WTC11 (cell line): ENCODE results near the gene SNX5. TPM values are rescaled to one million over a fixed set of nuclear protein-coding genes. Genes with fewer than 3 reads are reported as not detected.

Experiments used
- ATAC-seq: fragments of 200-7000 bp; cut with Tn5 transposase; 2 replicates; pipeline ENCODE4 v1.10.0; 2021; ENCODE audit warnings: mild to moderate bottlenecking, moderate library complexity
- CTCF ChIA-PET: fragments of 300-600 bp; sonication (Branson Sonifier 250); formaldehyde crosslinking; loops from one replicate; lab custom pipeline; 2021; ENCODE audit warnings: antibody characterized with exemption; lab: Charles Lee
- POLR2A ChIA-PET: fragments of 350-600 bp; sonication (Branson Sonifier 250); formaldehyde crosslinking; loops from one replicate; lab custom pipeline; 2021; ENCODE audit warnings: antibody characterized with exemption; lab: Charles Lee
- DNase-seq: peaks from one replicate; pipeline ENCODE4 v3.0.0; 2021; ENCODE audit warnings: low spot score
- H3K27ac Mint-ChIP-seq: 2 replicates; pipeline ENCODE4 v1.8.0; 2021; ENCODE audit warnings: mixed read lengths
- H3K27me3 Mint-ChIP-seq: 2 replicates; pipeline ENCODE4 v1.8.0; 2021; ENCODE audit warnings: low read depth, mild to moderate bottlenecking, moderate library complexity, mixed read lengths
- H3K36me3 Mint-ChIP-seq: 2 replicates; pipeline ENCODE4 v1.8.0; 2021; ENCODE audit warnings: mixed read lengths
- H3K4me1 Mint-ChIP-seq: 2 replicates; pipeline ENCODE4 v1.8.0; 2022; ENCODE audit warnings: mixed read lengths
- H3K4me3 Mint-ChIP-seq: 2 replicates; pipeline ENCODE4 v1.8.0; 2021; ENCODE audit warnings: mild to moderate bottlenecking, moderate library complexity, mixed read lengths
- H3K9me3 Mint-ChIP-seq: 2 replicates; pipeline ENCODE4 v1.8.0; 2021; ENCODE audit warnings: mixed read lengths
- ATF6 ChIP-seq: sonication (generic); formaldehyde crosslinking; IDR thresholded peaks from 2 replicates; pipeline ENCODE4 v1.8.1; 2023; ENCODE audit warnings: mild to moderate bottlenecking, missing genetic modification reagents
- CREB1 ChIP-seq: sonication (generic); formaldehyde crosslinking; IDR thresholded peaks from 2 replicates; pipeline ENCODE4 v1.8.0; 2023; ENCODE audit warnings: mild to moderate bottlenecking, missing genetic modification reagents
- CTCF ChIP-seq: fragments of 200-600 bp; IDR thresholded peaks from 2 replicates; pipeline ENCODE4 v1.8.0; 2022; ENCODE audit warnings: antibody characterized with exemption
- E2F5 ChIP-seq: sonication (generic); formaldehyde crosslinking; IDR thresholded peaks from 2 replicates; pipeline ENCODE4 v1.8.1; 2022; ENCODE audit warnings: mild to moderate bottlenecking, moderate library complexity, missing genetic modification reagents
- EMX1 ChIP-seq: fragments of 250-450 bp; sonication (Bioruptor Pico); IDR thresholded peaks from 2 replicates; pipeline ENCODE4 v1.8.0; 2021; ENCODE audit warnings: mild to moderate bottlenecking
- HMGA2 ChIP-seq: fragments of 250-450 bp; sonication (Bioruptor Pico); IDR thresholded peaks from 2 replicates; pipeline ENCODE4 v1.4.0; 2021; ENCODE audit warnings: mild to moderate bottlenecking, moderate library complexity
- IRF1 ChIP-seq: sonication (generic); formaldehyde crosslinking; IDR thresholded peaks from 2 replicates; pipeline ENCODE4 v1.8.0; 2023; ENCODE audit warnings: missing genetic modification reagents
- MXD4 ChIP-seq: fragments of 250-450 bp; sonication (Bioruptor Pico); IDR thresholded peaks from 2 replicates; pipeline ENCODE4 v1.8.0; 2021; ENCODE audit warnings: mild to moderate bottlenecking, moderate library complexity, borderline replicate concordance
- NR1H2 ChIP-seq: sonication (generic); formaldehyde crosslinking; IDR thresholded peaks from 2 replicates; pipeline ENCODE4 v1.9.0; 2021; ENCODE audit warnings: mild to moderate bottlenecking, moderate library complexity, missing genetic modification reagents
- PRDM15 ChIP-seq: sonication (generic); formaldehyde crosslinking; IDR thresholded peaks from 2 replicates; pipeline ENCODE4 v1.8.0; 2022; ENCODE audit warnings: missing genetic modification reagents
- RELA ChIP-seq: sonication (generic); formaldehyde crosslinking; IDR thresholded peaks from 2 replicates; pipeline ENCODE4 v1.8.1; 2022; ENCODE audit warnings: missing genetic modification reagents, mild to moderate bottlenecking, borderline replicate concordance
- STAT6 ChIP-seq: sonication (generic); formaldehyde crosslinking; conservative IDR thresholded peaks from 2 replicates; pipeline ENCODE4 v1.8.1; 2023; ENCODE audit warnings: mild to moderate bottlenecking, low read depth, missing genetic modification reagents, moderate library complexity
- TCF7 ChIP-seq: sonication (generic); formaldehyde crosslinking; IDR thresholded peaks from 2 replicates; pipeline ENCODE4 v1.8.0; 2022; ENCODE audit warnings: mild to moderate bottlenecking, low read depth, missing genetic modification reagents, moderate library complexity
- USF1 ChIP-seq: sonication (generic); formaldehyde crosslinking; IDR thresholded peaks from 2 replicates; pipeline ENCODE4 v1.8.0; 2022; ENCODE audit warnings: mild to moderate bottlenecking, missing genetic modification reagents
- USF2 ChIP-seq: sonication (generic); formaldehyde crosslinking; IDR thresholded peaks from 2 replicates; pipeline ENCODE4 v1.8.1; 2023; ENCODE audit warnings: mild to moderate bottlenecking, missing genetic modification reagents, moderate library complexity
- ZMAT4 ChIP-seq: fragments of 250-450 bp; sonication (Bioruptor Pico); IDR thresholded peaks from 2 replicates; pipeline ENCODE4 v1.9.0; 2021; ENCODE audit warnings: mild to moderate bottlenecking
- ZNF138 ChIP-seq: sonication (generic); formaldehyde crosslinking; conservative IDR thresholded peaks from 2 replicates; pipeline ENCODE4 v1.8.1; 2022; ENCODE audit warnings: mild to moderate bottlenecking, moderate library complexity, missing genetic modification reagents
- ZNF396 ChIP-seq: fragments of 250-450 bp; sonication (Bioruptor Pico); IDR thresholded peaks from 2 replicates; pipeline ENCODE4 v1.8.0; 2021; ENCODE audit warnings: mild to moderate bottlenecking, moderate library complexity, borderline replicate concordance
- ZNF423 ChIP-seq: fragments of 250-450 bp; sonication (Bioruptor Pico); IDR thresholded peaks from 2 replicates; pipeline ENCODE4 v2.1.2; 2022; ENCODE audit warnings: mild to moderate bottlenecking, moderate library complexity
- total RNA-seq: library from RNA; stranded (reverse); gene quantifications from 3 replicates; pipeline ENCODE4 v1.2.3, GENCODE V29; 2021

SNX5 gene
- total RNA-seq, 1 experiment from 2014 or later = 192 TPM

GRCh38 chr20:17896193-17896723, 72.3 kb downstream of the SNX5 start:
- CTCF ChIA-PET = interaction anchor here (1.1 to 2.7 kb wide), 6 partner anchors 12 to 214 kb away, joined by 4 to 27 read pairs (median 18); partner anchors contain the start of gene RRBP1
- peak overlapping the region; percentile 89 for H3K27ac Mint-ChIP-seq
- DNase-seq = no peak
- TF ChIP-seq STAT6 (CRISPR knock-in tag) (no peak), ZNF396 (CRISPR knock-in tag) (no peak), ATF6 (no peak), ZNF423 (CRISPR knock-in tag) (no peak), E2F5 (CRISPR knock-in tag) (no peak), EMX1 (no peak), USF2 (peak; percentile 73), CREB1 (CRISPR knock-in tag) (no peak), TCF7 (CRISPR knock-in tag) (no peak), USF1 (peak; percentile 66; the same call in 1 of the 2 replicates), ZMAT4 (CRISPR knock-in tag) (no peak), RELA (CRISPR knock-in tag) (no peak)
- no peaks in the 10 kb centered on the region; the same call in 1 of the 2 replicates for H3K27me3 Mint-ChIP-seq
- H3K36me3 Mint-ChIP-seq = no peaks in the 10 kb centered on the region
- H3K4me1 Mint-ChIP-seq = peaks cover 28% of the 10 kb centered on the region
- H3K4me3 Mint-ChIP-seq = peak overlapping the region; percentile 39
- POLR2A ChIA-PET = no interaction called here
- no peak for ATAC-seq
- peaks cover 14% of the 10 kb centered on the region for H3K9me3 Mint-ChIP-seq

- peak; percentile 62 for ATAC-seq
- Mint-ChIP-seq H3K36me3 (no peaks in the 10 kb centered on the region), H3K4me1 (peaks cover 28% of the 10 kb centered on the region), H3K27me3 (no peaks in the 10 kb centered on the region; the same call in 1 of the 2 replicates), H3K27ac (peak overlapping the region; percentile 89), H3K9me3 (peaks cover 14% of the 10 kb centered on the region), H3K4me3 (peak overlapping the region; percentile 39)
- no peak for DNase-seq
- CTCF ChIA-PET = interaction anchor here (0.8 to 2.7 kb wide), 16 partner anchors 11 to 440 kb away, joined by 3 to 27 read pairs (median 4); partner anchors contain the start of gene RRBP1
- POLR2A ChIA-PET = interaction anchor here (0.9 to 1.7 kb wide), 4 partner anchors 10 to 213 kb away, joined by 3 to 12 read pairs (median 3); partner anchors contain the start of genes MGME1, RRBP1 and SNX5
- no peak for TF ChIP-seq PRDM15 (CRISPR knock-in tag)
- TF ChIP-seq CTCF = no peak
- no peak for TF ChIP-seq NR1H2 (CRISPR knock-in tag)
- no peak for TF ChIP-seq MXD4 (CRISPR knock-in tag)
- TF ChIP-seq ZNF138 (CRISPR knock-in tag) = no peak
- TF ChIP-seq IRF1 (CRISPR knock-in tag) = no peak
- no peak for TF ChIP-seq HMGA2 (CRISPR knock-in tag)
These were observed 72.9 kb downstream of the SNX5 start for GRCh38 chr20:17895641-17896171.
